Measurements from ENCODE around the gene BAHCC1.

- TF ChIP-seq, protein P1, sequence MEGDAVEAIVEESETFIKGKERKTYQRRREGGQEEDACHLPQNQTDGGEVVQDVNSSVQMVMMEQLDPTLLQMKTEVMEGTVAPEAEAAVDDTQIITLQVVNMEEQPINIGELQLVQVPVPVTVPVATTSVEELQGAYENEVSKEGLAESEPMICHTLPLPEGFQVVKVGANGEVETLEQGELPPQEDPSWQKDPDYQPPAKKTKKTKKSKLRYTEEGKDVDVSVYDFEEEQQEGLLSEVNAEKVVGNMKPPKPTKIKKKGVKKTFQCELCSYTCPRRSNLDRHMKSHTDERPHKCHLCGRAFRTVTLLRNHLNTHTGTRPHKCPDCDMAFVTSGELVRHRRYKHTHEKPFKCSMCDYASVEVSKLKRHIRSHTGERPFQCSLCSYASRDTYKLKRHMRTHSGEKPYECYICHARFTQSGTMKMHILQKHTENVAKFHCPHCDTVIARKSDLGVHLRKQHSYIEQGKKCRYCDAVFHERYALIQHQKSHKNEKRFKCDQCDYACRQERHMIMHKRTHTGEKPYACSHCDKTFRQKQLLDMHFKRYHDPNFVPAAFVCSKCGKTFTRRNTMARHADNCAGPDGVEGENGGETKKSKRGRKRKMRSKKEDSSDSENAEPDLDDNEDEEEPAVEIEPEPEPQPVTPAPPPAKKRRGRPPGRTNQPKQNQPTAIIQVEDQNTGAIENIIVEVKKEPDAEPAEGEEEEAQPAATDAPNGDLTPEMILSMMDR (IDR thresholded peaks at IDR 0.05; ENCODE audit: low read length), result no peak
- no peak for TF ChIP-seq EZH2 (IDR thresholded peaks at IDR 0.05; ENCODE audit: borderline replicate concordance, low read length)
These were observed 65.7 kb downstream of the BAHCC1 start for GRCh38 chr17:81460856-81461460.

Data from OCI-LY1 (cell line).